ENCODE measurements around the gene KDM3B. TPM values are rescaled to one million over a fixed set of nuclear protein-coding genes. Genes with fewer than 3 reads are reported as not detected.
A peak's percentile ranks its signal among the peaks of the same experiment; 100 is the strongest.

The KDM3B gene
- total and polyA plus RNA-seq, 9 of the 15 experiments (the other 6 are each of a cell fraction or from before 2014, with no cell fraction given): 13.8 to 62.8 (median 41.9) TPM

DNA sequence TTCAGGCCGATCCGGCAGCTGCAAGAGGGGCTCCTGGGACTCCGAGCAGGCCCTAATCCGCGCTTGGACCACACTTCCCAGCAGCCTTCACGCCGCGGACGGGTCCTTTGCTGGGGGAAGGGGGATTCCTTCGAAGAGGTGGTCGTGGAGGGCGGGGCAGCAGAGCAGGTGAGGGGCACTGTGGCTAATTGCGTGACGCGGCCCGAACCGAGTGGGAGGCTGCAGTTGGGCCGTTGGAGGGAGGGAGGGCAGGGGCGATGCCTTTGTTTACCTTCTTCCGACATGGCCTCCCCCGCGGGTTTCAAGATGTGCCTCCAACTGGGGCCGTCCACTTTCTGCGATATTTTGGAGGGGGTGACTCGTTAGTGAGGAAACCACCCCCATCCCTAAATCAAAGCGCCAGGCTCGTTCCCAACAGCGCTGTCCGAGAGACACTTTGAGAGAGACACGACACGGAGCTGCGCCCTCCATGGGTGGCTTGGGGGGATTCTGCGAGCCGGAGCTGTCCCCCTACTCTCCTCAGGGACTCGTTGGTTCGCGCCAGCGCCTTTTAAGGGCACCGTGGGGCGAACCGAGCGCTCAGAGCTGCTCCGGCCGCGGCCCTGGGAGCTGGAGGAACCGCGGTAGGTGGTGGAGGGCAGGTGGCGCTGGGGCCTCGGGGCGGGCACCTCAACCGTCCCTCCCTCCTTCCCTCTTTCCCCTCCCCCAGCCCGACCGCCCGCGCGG lies 14.6 kb upstream of the KDM3B start, which contains the start of gene FAM53C (continued):
- TF ChIP-seq, protein P1, sequence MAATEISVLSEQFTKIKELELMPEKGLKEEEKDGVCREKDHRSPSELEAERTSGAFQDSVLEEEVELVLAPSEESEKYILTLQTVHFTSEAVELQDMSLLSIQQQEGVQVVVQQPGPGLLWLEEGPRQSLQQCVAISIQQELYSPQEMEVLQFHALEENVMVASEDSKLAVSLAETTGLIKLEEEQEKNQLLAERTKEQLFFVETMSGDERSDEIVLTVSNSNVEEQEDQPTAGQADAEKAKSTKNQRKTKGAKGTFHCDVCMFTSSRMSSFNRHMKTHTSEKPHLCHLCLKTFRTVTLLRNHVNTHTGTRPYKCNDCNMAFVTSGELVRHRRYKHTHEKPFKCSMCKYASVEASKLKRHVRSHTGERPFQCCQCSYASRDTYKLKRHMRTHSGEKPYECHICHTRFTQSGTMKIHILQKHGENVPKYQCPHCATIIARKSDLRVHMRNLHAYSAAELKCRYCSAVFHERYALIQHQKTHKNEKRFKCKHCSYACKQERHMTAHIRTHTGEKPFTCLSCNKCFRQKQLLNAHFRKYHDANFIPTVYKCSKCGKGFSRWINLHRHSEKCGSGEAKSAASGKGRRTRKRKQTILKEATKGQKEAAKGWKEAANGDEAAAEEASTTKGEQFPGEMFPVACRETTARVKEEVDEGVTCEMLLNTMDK (IDR thresholded peaks at IDR 0.05; ENCODE audit: borderline replicate concordance, insufficient read depth, low read depth, low read length, poor library complexity, severe bottlenecking): no peak
- TF ChIP-seq HNRNPLL (IDR thresholded peaks at IDR 0.05; ENCODE audit: low read depth, low read length, poor library complexity, severe bottlenecking) (no peak), ZFX (CRISPR knock-in tag; IDR thresholded peaks at IDR 0.05) (peak; percentile 99), TCFL5 (CRISPR knock-in tag; conservative IDR thresholded peaks at IDR 0.05) (no peak), KDM4B (IDR thresholded peaks at IDR 0.05; ENCODE audit: borderline replicate concordance in 2 of 2, low read depth in 1 of 2) (peak in 1 of 2 experiments; percentile 64; a peak in 1 of 4 replicates), JUNB (CRISPR knock-in tag; conservative IDR thresholded peaks at IDR 0.05) (no peak), ZNF165 (CRISPR knock-in tag; IDR thresholded peaks at IDR 0.05; ENCODE audit: borderline replicate concordance) (no peak), ZSCAN29 (IDR thresholded peaks at IDR 0.05) (no peak), MAFG (tag; conservative IDR thresholded peaks at IDR 0.05) (no peak), FOSL1 (tag; conservative IDR thresholded peaks at IDR 0.05) (no peak; the same call in 1 of the 2 replicates), TARDBP (IDR thresholded peaks at IDR 0.05) (peak; percentile 66; the same call in 1 of the 2 replicates), HCFC1 (IDR thresholded peaks at IDR 0.05; ENCODE audit: low read depth, low read length) (peak; percentile 88)
- TF ChIP-seq, protein P2, sequence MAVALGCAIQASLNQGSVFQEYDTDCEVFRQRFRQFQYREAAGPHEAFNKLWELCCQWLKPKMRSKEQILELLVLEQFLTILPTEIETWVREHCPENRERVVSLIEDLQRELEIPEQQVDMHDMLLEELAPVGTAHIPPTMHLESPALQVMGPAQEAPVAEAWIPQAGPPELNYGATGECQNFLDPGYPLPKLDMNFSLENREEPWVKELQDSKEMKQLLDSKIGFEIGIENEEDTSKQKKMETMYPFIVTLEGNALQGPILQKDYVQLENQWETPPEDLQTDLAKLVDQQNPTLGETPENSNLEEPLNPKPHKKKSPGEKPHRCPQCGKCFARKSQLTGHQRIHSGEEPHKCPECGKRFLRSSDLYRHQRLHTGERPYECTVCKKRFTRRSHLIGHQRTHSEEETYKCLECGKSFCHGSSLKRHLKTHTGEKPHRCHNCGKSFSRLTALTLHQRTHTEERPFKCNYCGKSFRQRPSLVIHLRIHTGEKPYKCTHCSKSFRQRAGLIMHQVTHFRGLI (CRISPR knock-in tag; IDR thresholded peaks at IDR 0.05): no peak
- TF ChIP-seq, protein P3, sequence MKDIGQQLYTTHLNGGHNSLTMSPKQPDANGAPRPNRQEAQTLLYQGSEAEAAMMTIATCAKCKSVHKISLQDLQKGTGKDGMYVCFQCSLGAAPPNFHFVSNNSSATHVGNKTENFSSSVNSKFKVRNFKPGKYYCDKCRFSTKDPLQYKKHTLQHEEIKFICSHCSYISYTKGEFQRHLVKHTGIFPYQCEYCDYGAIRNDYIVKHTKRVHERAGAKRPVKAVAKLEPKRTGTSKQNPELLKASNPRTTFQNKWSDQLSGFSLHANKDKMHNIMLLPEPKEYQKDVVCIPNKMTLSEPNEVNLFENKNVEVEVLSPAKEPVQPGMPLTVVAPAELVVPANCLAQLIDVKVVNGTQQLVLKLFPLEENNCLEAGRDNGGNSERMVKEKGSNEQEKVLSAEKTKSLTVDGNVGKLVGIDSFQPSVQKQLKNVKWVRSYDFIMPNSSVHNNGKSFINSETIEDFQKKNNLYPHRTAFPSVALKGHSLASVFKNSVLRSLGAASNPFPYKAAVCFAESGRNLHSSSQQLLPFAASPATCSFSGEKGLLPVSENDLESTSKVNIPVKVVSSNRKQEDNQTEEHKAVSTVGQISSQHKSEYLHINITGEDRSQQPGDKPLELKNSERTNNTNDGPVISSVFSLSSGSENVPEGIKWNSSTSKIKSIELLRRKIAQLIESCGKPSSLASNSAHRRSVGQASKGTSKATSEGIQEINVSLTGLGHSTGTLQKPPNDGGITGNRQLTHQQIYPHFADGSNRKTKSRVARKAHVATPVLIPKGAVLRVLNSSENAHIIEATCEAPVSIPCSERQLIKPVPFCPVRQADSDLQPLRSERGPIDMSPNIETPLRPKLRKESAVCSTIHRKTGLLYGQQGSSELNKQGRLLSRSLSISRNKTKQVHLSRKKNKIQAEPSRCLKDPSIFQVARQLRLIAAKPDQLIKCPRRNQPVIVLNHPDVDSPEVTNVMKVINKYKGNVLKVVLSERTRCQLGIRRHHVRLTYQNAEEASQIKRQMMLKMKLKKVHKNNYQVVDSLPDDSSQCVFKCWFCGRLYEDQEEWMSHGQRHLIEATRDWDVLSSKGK (CRISPR knock-in tag; IDR thresholded peaks at IDR 0.05): no peak
- TF ChIP-seq, protein P4, sequence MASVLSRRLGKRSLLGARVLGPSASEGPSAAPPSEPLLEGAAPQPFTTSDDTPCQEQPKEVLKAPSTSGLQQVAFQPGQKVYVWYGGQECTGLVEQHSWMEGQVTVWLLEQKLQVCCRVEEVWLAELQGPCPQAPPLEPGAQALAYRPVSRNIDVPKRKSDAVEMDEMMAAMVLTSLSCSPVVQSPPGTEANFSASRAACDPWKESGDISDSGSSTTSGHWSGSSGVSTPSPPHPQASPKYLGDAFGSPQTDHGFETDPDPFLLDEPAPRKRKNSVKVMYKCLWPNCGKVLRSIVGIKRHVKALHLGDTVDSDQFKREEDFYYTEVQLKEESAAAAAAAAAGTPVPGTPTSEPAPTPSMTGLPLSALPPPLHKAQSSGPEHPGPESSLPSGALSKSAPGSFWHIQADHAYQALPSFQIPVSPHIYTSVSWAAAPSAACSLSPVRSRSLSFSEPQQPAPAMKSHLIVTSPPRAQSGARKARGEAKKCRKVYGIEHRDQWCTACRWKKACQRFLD (CRISPR knock-in tag; IDR thresholded peaks at IDR 0.05): peak; percentile 8; the same call in 1 of the 2 replicates
- TF ChIP-seq, protein P5, sequence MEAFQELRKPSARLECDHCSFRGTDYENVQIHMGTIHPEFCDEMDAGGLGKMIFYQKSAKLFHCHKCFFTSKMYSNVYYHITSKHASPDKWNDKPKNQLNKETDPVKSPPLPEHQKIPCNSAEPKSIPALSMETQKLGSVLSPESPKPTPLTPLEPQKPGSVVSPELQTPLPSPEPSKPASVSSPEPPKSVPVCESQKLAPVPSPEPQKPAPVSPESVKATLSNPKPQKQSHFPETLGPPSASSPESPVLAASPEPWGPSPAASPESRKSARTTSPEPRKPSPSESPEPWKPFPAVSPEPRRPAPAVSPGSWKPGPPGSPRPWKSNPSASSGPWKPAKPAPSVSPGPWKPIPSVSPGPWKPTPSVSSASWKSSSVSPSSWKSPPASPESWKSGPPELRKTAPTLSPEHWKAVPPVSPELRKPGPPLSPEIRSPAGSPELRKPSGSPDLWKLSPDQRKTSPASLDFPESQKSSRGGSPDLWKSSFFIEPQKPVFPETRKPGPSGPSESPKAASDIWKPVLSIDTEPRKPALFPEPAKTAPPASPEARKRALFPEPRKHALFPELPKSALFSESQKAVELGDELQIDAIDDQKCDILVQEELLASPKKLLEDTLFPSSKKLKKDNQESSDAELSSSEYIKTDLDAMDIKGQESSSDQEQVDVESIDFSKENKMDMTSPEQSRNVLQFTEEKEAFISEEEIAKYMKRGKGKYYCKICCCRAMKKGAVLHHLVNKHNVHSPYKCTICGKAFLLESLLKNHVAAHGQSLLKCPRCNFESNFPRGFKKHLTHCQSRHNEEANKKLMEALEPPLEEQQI (IDR thresholded peaks at IDR 0.05): peak; percentile 45; the same call in 1 of the 2 replicates
